K562 (cell line): Measurements from ENCODE around the gene SLC12A9. TPM values are rescaled to one million over a fixed set of nuclear protein-coding genes. Genes with fewer than 3 reads are reported as not detected.

Experiments
- ARID1B ChIP-seq: fragments of 450-650 bp; IDR thresholded peaks from 2 replicates; pipeline ENCODE4 v1.6.1; 2016; ENCODE audit warnings: antibody characterized with exemption, mild to moderate bottlenecking, inconsistent platforms
- CBFA2T2 ChIP-seq: fragments of 450-650 bp; conservative IDR thresholded peaks from 2 replicates; pipeline ENCODE4 v1.6.1; 2017; ENCODE audit warnings: mild to moderate bottlenecking
- CBFA2T3 ChIP-seq: fragments of 450-650 bp; IDR thresholded peaks from 2 replicates; pipeline ENCODE4 v1.6.1; 2017
- DMBX1 ChIP-seq: fragments of 250-450 bp; sonication (Bioruptor Pico); IDR thresholded peaks from 2 replicates; pipeline ENCODE4 v1.8.0; 2022; ENCODE audit warnings: inconsistent platforms, mild to moderate bottlenecking, moderate library complexity, borderline replicate concordance
- ELF4 ChIP-seq: fragments of 450-650 bp; formaldehyde crosslinking; IDR thresholded peaks from 2 replicates; pipeline ENCODE4 v1.4.0; 2022; ENCODE audit warnings: missing genetic modification characterization
- HOXB6 ChIP-seq: fragments of 250-450 bp; sonication (Bioruptor Pico); IDR thresholded peaks from 2 replicates; pipeline ENCODE4 v1.5.1; 2022; ENCODE audit warnings: mild to moderate bottlenecking, borderline replicate concordance
- PHTF2 ChIP-seq: fragments of 250-450 bp; sonication (Bioruptor Pico); IDR thresholded peaks from 2 replicates; pipeline ENCODE4 v1.5.0; 2021; ENCODE audit warnings: mild to moderate bottlenecking
- SETDB1 ChIP-seq: IDR thresholded peaks from one replicate; pipeline ENCODE4 v1.6.1; 2012; ENCODE audit warnings: low read length, control low read depth, inconsistent platforms
- STAG1 ChIP-seq: sonication (generic); formaldehyde crosslinking; IDR thresholded peaks from 2 replicates; pipeline ENCODE4 v1.5.0; 2020; ENCODE audit warnings: missing genetic modification reagents, borderline replicate concordance
- ZNF551 ChIP-seq: fragments of 250-450 bp; sonication (Bioruptor Pico); IDR thresholded peaks from 2 replicates; pipeline ENCODE4 v1.5.0; 2021; ENCODE audit warnings: mild to moderate bottlenecking, moderate library complexity
- ZNF785 ChIP-seq: fragments of 250-450 bp; sonication (Bioruptor Pico); IDR thresholded peaks from 2 replicates; pipeline ENCODE4 v1.4.0; 2020; ENCODE audit warnings: mild to moderate bottlenecking
- polyA plus RNA-seq, 8 experiments: library from polyadenylated mRNA; depleted of rRNA in 4 of 8; stranded (reverse) in 5 of 8; unstranded in 3 of 8; fragments of >200 nt; fragmentation: Nextera tagmentation in 2 of 8; fragmentation: Illumina TruSeq in 1 of 8; extraction: Ambion mirVana in 2 of 8; extraction: Trizol in 1 of 8; gene quantifications; 2 replicates each; pipeline versions ENCODE4 v1.2.1 to v1.2.3, GENCODE V29; 2011 to 2014; ENCODE audit warnings: inconsistent platforms in 1 of 8, missing spikeins in 1 of 8
- total RNA-seq, 7 experiments: library from RNA; depleted of rRNA in 6 of 7; stranded (reverse); fragments of >200 nt in 6 of 7; fragmentation: Illumina TruSeq in 2 of 7; extraction: Trizol in 2 of 7; gene quantifications; 2 replicates each; pipeline versions ENCODE4 v1.2.1 to v1.2.3, GENCODE V29; 2011 to 2021; ENCODE audit warnings: low replicate concordance in 1 of 7
- TF ChIP-seq, protein P1 (sequence below): fragments of 450-650 bp; formaldehyde crosslinking; IDR thresholded peaks from 2 replicates; pipeline ENCODE4 v1.4.0; 2020; ENCODE audit warnings: mild to moderate bottlenecking, mixed read lengths
- TF ChIP-seq, protein P2 (sequence below): fragments of 450-650 bp; IDR thresholded peaks from 2 replicates; pipeline ENCODE4 v1.6.1; 2016
- TF ChIP-seq, protein P3 (sequence below): fragments of 250-450 bp; sonication (Bioruptor Pico); IDR thresholded peaks from 2 replicates; pipeline ENCODE4 v1.6.1; 2021; ENCODE audit warnings: mild to moderate bottlenecking
- TF ChIP-seq, protein P4 (sequence below), 2 experiments: fragments of 150-350 bp in 1 of 2; IDR thresholded peaks; 2 replicates each; pipeline ENCODE4 v1.6.1; 2012 to 2016; ENCODE audit warnings: low read depth in 2 of 2, low read length in 2 of 2, mild to moderate bottlenecking in 1 of 2, moderate library complexity in 1 of 2
- TF ChIP-seq, protein P5 (sequence below), 3 experiments: fragments of 200-800 bp in 1 of 3; sonication (Bioruptor generic) in 1 of 3; sonication (generic) in 1 of 3; formaldehyde crosslinking in 1 of 3; IDR thresholded peaks; 2 replicates each; pipeline versions ENCODE4 v1.6.1 to v1.8.0; 2016 to 2022; ENCODE audit warnings: mild to moderate bottlenecking in 2 of 3, missing compliant biosample characterization in 2 of 3, missing genetic modification characterization in 2 of 3, missing genetic modification reagents in 1 of 3

The SLC12A9 gene
- total and polyA plus RNA-seq, 9 of the 15 experiments (the other 6 are each of a cell fraction or from before 2014, with no cell fraction given), result 0.06 to 20.2 (median 10.7) TPM

DNA sequence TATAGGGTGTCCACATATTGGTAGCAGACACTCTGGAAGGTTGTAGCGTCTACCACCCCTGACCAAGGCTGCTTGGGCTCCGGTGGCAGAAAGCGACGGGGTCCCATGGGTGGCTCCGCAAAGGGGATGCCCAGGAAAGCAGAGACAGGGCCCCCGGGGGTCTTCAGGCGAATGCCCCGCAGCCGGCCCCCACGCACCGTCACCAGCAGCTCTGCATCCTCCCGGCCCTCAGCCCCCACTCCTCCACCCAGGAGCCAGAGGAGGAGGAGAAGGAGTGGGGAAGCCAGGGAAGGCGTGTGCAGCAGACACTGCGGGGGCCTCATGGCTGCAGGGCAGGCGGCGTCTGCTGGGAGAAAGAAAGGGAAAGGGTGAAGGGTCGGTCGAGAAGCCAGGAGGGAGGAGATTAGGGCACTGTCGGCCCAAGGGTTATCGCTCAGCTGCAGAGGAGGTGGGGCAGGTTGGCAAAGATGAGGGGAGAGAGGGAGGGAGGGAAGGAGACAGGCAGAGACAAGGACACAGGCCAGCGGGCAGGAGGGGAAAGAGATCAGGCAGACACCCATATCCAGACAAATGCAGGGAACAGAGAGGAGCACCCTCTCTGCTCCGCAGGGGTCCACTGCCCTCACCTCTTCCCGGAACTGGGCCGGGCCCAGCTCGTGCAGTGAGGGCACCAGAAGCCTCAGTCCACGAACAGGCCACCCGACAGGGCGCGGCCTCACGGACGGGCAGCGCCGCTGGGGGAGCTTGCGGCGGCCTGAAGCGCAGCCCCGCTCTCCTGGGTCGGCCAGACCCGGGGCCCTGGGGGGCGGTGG lies 41.6 kb downstream of the SLC12A9 start (continued):
- TF ChIP-seq, protein P1, sequence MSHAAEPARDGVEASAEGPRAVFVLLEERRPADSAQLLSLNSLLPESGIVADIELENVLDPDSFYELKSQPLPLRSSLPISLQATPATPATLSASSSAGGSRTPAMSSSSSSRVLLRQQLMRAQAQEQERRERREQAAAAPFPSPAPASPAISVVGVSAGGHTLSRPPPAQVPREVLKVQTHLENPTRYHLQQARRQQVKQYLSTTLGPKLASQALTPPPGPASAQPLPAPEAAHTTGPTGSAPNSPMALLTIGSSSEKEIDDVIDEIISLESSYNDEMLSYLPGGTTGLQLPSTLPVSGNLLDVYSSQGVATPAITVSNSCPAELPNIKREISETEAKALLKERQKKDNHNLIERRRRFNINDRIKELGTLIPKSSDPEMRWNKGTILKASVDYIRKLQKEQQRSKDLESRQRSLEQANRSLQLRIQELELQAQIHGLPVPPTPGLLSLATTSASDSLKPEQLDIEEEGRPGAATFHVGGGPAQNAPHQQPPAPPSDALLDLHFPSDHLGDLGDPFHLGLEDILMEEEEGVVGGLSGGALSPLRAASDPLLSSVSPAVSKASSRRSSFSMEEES (CRISPR knock-in tag), result no peak
- TF ChIP-seq DMBX1 (CRISPR knock-in tag) (no peak), ZNF551 (CRISPR knock-in tag) (no peak), HOXB6 (no peak), CBFA2T2 (peak; percentile 62), CBFA2T3 (peak; percentile 83), STAG1 (CRISPR knock-in tag) (no peak), PHTF2 (CRISPR knock-in tag) (no peak), ARID1B (peak; percentile 55), ZNF785 (CRISPR knock-in tag) (no peak), ELF4 (CRISPR knock-in tag) (0 out of 2 replicates have a peak, but pooled peaks have one; percentile 32), SETDB1 (no peak)
- TF ChIP-seq, protein P2, sequence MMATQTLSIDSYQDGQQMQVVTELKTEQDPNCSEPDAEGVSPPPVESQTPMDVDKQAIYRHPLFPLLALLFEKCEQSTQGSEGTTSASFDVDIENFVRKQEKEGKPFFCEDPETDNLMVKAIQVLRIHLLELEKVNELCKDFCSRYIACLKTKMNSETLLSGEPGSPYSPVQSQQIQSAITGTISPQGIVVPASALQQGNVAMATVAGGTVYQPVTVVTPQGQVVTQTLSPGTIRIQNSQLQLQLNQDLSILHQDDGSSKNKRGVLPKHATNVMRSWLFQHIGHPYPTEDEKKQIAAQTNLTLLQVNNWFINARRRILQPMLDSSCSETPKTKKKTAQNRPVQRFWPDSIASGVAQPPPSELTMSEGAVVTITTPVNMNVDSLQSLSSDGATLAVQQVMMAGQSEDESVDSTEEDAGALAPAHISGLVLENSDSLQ, result no peak
- TF ChIP-seq, protein P3, sequence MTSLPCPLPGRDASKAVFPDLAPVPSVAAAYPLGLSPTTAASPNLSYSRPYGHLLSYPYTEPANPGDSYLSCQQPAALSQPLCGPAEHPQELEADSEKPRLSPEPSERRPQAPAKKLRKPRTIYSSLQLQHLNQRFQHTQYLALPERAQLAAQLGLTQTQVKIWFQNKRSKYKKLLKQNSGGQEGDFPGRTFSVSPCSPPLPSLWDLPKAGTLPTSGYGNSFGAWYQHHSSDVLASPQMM (CRISPR knock-in tag), result no peak
- TF ChIP-seq, protein P4, sequence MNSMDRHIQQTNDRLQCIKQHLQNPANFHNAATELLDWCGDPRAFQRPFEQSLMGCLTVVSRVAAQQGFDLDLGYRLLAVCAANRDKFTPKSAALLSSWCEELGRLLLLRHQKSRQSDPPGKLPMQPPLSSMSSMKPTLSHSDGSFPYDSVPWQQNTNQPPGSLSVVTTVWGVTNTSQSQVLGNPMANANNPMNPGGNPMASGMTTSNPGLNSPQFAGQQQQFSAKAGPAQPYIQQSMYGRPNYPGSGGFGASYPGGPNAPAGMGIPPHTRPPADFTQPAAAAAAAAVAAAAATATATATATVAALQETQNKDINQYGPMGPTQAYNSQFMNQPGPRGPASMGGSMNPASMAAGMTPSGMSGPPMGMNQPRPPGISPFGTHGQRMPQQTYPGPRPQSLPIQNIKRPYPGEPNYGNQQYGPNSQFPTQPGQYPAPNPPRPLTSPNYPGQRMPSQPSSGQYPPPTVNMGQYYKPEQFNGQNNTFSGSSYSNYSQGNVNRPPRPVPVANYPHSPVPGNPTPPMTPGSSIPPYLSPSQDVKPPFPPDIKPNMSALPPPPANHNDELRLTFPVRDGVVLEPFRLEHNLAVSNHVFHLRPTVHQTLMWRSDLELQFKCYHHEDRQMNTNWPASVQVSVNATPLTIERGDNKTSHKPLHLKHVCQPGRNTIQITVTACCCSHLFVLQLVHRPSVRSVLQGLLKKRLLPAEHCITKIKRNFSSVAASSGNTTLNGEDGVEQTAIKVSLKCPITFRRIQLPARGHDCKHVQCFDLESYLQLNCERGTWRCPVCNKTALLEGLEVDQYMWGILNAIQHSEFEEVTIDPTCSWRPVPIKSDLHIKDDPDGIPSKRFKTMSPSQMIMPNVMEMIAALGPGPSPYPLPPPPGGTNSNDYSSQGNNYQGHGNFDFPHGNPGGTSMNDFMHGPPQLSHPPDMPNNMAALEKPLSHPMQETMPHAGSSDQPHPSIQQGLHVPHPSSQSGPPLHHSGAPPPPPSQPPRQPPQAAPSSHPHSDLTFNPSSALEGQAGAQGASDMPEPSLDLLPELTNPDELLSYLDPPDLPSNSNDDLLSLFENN (IDR thresholded peaks at IDR 0.05; ENCODE audit: low read depth in 2 of 2, low read length in 2 of 2), result no peak
- TF ChIP-seq, protein P5, sequence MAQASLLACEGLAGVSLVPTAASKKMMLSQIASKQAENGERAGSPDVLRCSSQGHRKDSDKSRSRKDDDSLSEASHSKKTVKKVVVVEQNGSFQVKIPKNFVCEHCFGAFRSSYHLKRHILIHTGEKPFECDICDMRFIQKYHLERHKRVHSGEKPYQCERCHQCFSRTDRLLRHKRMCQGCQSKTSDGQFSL (CRISPR knock-in tag; IDR thresholded peaks at IDR 0.05), result no peak
- TF ChIP-seq, protein P5 (tag; IDR thresholded peaks at IDR 0.05), result no peak
